K562 (cell line): Measurements from ENCODE around the gene SETD3. TPM values are rescaled to one million over a fixed set of nuclear protein-coding genes. Genes with fewer than 3 reads are reported as not detected.
A peak's percentile ranks its signal among the peaks of the same experiment; 100 is the strongest.

Source experiments
- ATAC-seq: fragments of 200-7000 bp; cut with Tn5 transposase; 3 replicates; pipeline ENCODE4 v1.9.1; 2020; ENCODE audit warnings: moderate library complexity
- BruUV-seq: library from RNA; stranded (reverse); fragments of 400-500 nt; replicated peaks from 2 replicates; lab custom pipeline; 2021; lab: Mats Ljungman, UMichigan
- CTCF ChIA-PET: fragments of 300-600 bp; formaldehyde crosslinking; extraction: SDS; loops from one replicate; lab custom pipeline; 2021; ENCODE audit warnings: low intra/inter-chr PET ratio; lab: Yijun Ruan, JAX
- POLR2A ChIA-PET: fragments of 300-600, 350-650 bp; sonication (Branson Sonifier 250); formaldehyde crosslinking; extraction: SDS; loops from one replicate; lab custom pipeline; 2021; ENCODE audit warnings: antibody characterized with exemption, inconsistent platforms; lab: Yijun Ruan, JAX
- DNase-seq, 4 experiments: peaks; one replicate each; pipeline versions ENCODE4 v3.0.0 to v3.0.0-alpha.2; 2011 to 2018; ENCODE audit warnings: low spot score in 3 of 4, mixed read lengths in 3 of 4; ENCODE audit errors: extremely low read depth in 1 of 4
- FAIRE-seq: peaks from 2 replicates; lab custom pipeline; 2011; peaks lifted over from hg19 to GRCh38; lab: Jason Lieb, UNC
- H2AFZ ChIP-seq: 2 replicates; pipeline ENCODE4 v1.6.0; 2011; ENCODE audit warnings: low read depth, low read length, control low read depth, inconsistent platforms
- H3K27ac ChIP-seq: fragments of 200-600 bp; 3 replicates; pipeline ENCODE4 v1.8.0; 2011; ENCODE audit warnings: low read depth, mild to moderate bottlenecking, control low read depth, inconsistent platforms, low read length, moderate library complexity, mixed read lengths; ENCODE audit errors: extremely low read depth
- H3K27me3 ChIP-seq, 2 experiments: fragments of 300-600 bp in 1 of 2; 2 replicates in 1 of 2; 3 replicates in 1 of 2; pipeline versions ENCODE4 v1.6.0 to v1.8.0; 2011; ENCODE audit warnings: inconsistent platforms in 2 of 2, low read length in 2 of 2, mild to moderate bottlenecking in 1 of 2, mixed read lengths in 1 of 2, moderate library complexity in 1 of 2; ENCODE audit not compliant: control insufficient read depth in 2 of 2, insufficient read depth in 2 of 2
- H3K36me3 ChIP-seq: fragments of 300-600 bp; 3 replicates; pipeline ENCODE4 v1.8.0; 2011; ENCODE audit warnings: mild to moderate bottlenecking, low read length, inconsistent platforms; ENCODE audit not compliant: control insufficient read depth, insufficient read depth
- H3K4me1 ChIP-seq, 2 experiments: fragments of 200-600 bp in 1 of 2; replicated peaks in 1 of 2; 2 replicates in 1 of 2; 3 replicates in 1 of 2; pipeline versions ENCODE4 v1.5.1 to v1.8.0; 2011; ENCODE audit warnings: inconsistent platforms in 2 of 2, low read length in 2 of 2, mild to moderate bottlenecking in 1 of 2, mixed read lengths in 1 of 2, moderate library complexity in 1 of 2; ENCODE audit not compliant: control insufficient read depth in 2 of 2, insufficient read depth in 2 of 2
- H3K4me2 ChIP-seq: 2 replicates; pipeline ENCODE4 v1.6.1; 2011; ENCODE audit warnings: low read length, control low read depth, inconsistent platforms, mixed read lengths; ENCODE audit not compliant: insufficient read depth
- H3K4me3 ChIP-seq: fragments of 200-600 bp; sonication (generic), shearing (Covaris generic); 2 replicates; pipeline ENCODE4 v1.5.1; 2016; ENCODE audit warnings: control low read depth, inconsistent platforms
- H3K79me2 ChIP-seq: fragments of 200-600 bp; 3 replicates; pipeline ENCODE4 v1.8.0; 2011; ENCODE audit warnings: low read length, inconsistent platforms; ENCODE audit not compliant: control insufficient read depth, insufficient read depth
- H3K9ac ChIP-seq, 2 experiments: 2 replicates each; pipeline versions ENCODE4 v1.6.0 to v1.6.1; 2011; ENCODE audit warnings: low read depth in 2 of 2, low read length in 2 of 2, control low read depth in 1 of 2, inconsistent platforms in 1 of 2, mild to moderate bottlenecking in 1 of 2, mixed read lengths in 1 of 2; ENCODE audit not compliant: insufficient read depth in 1 of 2
- H3K9me1 ChIP-seq: one replicate; pipeline ENCODE4 v1.6.0; 2011; ENCODE audit warnings: inconsistent platforms, mild to moderate bottlenecking, low read length, moderate library complexity; ENCODE audit not compliant: control insufficient read depth, insufficient read depth
- H3K9me3 ChIP-seq: replicated peaks from 2 replicates; pipeline ENCODE4 v1.5.1; 2011; ENCODE audit warnings: low read depth, low read length, inconsistent platforms; ENCODE audit not compliant: control insufficient read depth, insufficient read depth
- H4K20me1 ChIP-seq: replicated peaks from 2 replicates; pipeline ENCODE4 v1.6.1; 2011; ENCODE audit warnings: low read length, inconsistent platforms, mixed read lengths; ENCODE audit not compliant: control insufficient read depth, insufficient read depth
- ZBTB40 ChIP-seq, 2 experiments: fragments of 450-650 bp in 1 of 2; sonication (generic) in 1 of 2; formaldehyde crosslinking in 1 of 2; IDR thresholded peaks; 2 replicates each; pipeline versions ENCODE4 v1.7.1 to v1.9.0; 2016 to 2022; ENCODE audit warnings: inconsistent platforms in 1 of 2, mild to moderate bottlenecking in 1 of 2, missing genetic modification reagents in 1 of 2
- WGBS: fragments of 100-300 bp; shearing (Covaris generic); methylation state at CpG from one replicate; pipeline ENCODE4 v1.1.6; 2016; ENCODE audit warnings: low coverage, mixed read lengths; ENCODE audit not compliant: insufficient coverage; ENCODE audit errors: missing lambda C conversion rate; 5-methylcytosine and 5-hydroxymethylcytosine counted together
- in situ Hi-C: fragments of 300-500 bp; cut with MboI; formaldehyde crosslinking; loops from 4 replicates; pipeline ENCODE4 v1.15.0; 2018; ENCODE audit warnings: inconsistent platforms, mixed read lengths
- intact Hi-C: fragments of 100-400 bp; cut with micrococcal nuclease; formaldehyde crosslinking; loops from 2 replicates; pipeline ENCODE4 v1.14.2; 2022
- polyA plus RNA-seq, 8 experiments: library from polyadenylated mRNA; depleted of rRNA in 4 of 8; stranded (reverse) in 5 of 8; unstranded in 3 of 8; fragments of >200 nt; fragmentation: Nextera tagmentation in 2 of 8; fragmentation: Illumina TruSeq in 1 of 8; extraction: Ambion mirVana in 2 of 8; extraction: Trizol in 1 of 8; gene quantifications; 2 replicates each; pipeline versions ENCODE4 v1.2.1 to v1.2.3, GENCODE V29; 2011 to 2014; ENCODE audit warnings: inconsistent platforms in 1 of 8, missing spikeins in 1 of 8
- total RNA-seq, 7 experiments: library from RNA; depleted of rRNA in 6 of 7; stranded (reverse); fragments of >200 nt in 6 of 7; fragmentation: Illumina TruSeq in 2 of 7; extraction: Trizol in 2 of 7; gene quantifications; 2 replicates each; pipeline versions ENCODE4 v1.2.1 to v1.2.3, GENCODE V29; 2011 to 2021; ENCODE audit warnings: low replicate concordance in 1 of 7
- TF ChIP-seq, protein P1 (sequence below), 2 experiments: IDR thresholded peaks; 2 replicates each; pipeline ENCODE4 v1.6.1; 2011; ENCODE audit warnings: borderline replicate concordance in 1 of 2, control low read depth in 1 of 2, low read depth in 1 of 2, low read length in 1 of 2, mild to moderate bottlenecking in 1 of 2, mixed read lengths in 1 of 2, moderate library complexity in 1 of 2; ENCODE audit not compliant: insufficient read depth in 1 of 2, insufficient read length in 1 of 2, poor library complexity in 1 of 2, severe bottlenecking in 1 of 2; ENCODE audit errors: extremely low read depth in 1 of 2
- TF ChIP-seq, protein P2 (sequence below): fragments of 450-650 bp; formaldehyde crosslinking; IDR thresholded peaks from 2 replicates; pipeline ENCODE4 v1.4.0; 2020; ENCODE audit warnings: mild to moderate bottlenecking, moderate library complexity

Gene SETD3
- total and polyA plus RNA-seq, 9 of the 15 experiments (the other 6 are each of a cell fraction or from before 2014, with no cell fraction given): 8.5 to 35.9 (median 26.5) TPM

GRCh38 chr14:99524091-99524661 lies 43.5 kb upstream of the SETD3 start:
- 77% methylated on average over 7 of the region's 16 CpGs for WGBS
- Histone ChIP-seq H3K9me1 (no peaks in the 10 kb centered on the region), H3K27ac (no peak overlapping the region), H3K4me3 (no peak overlapping the region), H3K36me3 (no peaks in the 10 kb centered on the region), H3K27me3 (no peaks in the 10 kb centered on the region), H3K79me2 (no peaks in the 10 kb centered on the region), H2AFZ (no peak overlapping the region), H4K20me1 (no peaks in the 10 kb centered on the region; the same call in 1 of the 2 replicates), H3K9me3 (no peaks in the 10 kb centered on the region), H3K4me1 (peaks cover 11 to 48% of the 10 kb centered on the region in 2 experiments), H3K4me2 (no peak overlapping the region), H3K9ac (peak overlapping the region in 1 of 2 experiments; percentile 74; a peak in 1 of 4 replicates)
- DNase-seq (no peak), ATAC-seq (no peak), FAIRE-seq (no peak)
- POLR2A ChIA-PET: interaction anchor here (0.6 to 1.2 kb wide), 3 partner anchors 53 to 105 kb away, joined by 3 to 4 read pairs (median 3); no protein-coding TSS in a partner anchor
- no TSS peak for BruUV-seq
- CTCF ChIA-PET: no interaction called here
- TF ChIP-seq ZBTB40 (IDR thresholded peaks at IDR 0.05) (peak; percentile 61; the same call in 1 of the 2 replicates), ZBTB40 (CRISPR knock-in tag; IDR thresholded peaks at IDR 0.05) (no peak)
- TF ChIP-seq, protein P1, sequence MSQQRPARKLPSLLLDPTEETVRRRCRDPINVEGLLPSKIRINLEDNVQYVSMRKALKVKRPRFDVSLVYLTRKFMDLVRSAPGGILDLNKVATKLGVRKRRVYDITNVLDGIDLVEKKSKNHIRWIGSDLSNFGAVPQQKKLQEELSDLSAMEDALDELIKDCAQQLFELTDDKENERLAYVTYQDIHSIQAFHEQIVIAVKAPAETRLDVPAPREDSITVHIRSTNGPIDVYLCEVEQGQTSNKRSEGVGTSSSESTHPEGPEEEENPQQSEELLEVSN (IDR thresholded peaks at IDR 0.05; ENCODE audit: borderline replicate concordance in 1 of 2, extremely low read depth in 1 of 2, insufficient read depth in 1 of 2, insufficient read length in 1 of 2, low read depth in 1 of 2, low read length in 1 of 2, poor library complexity in 1 of 2, severe bottlenecking in 1 of 2): peak in 1 of 2 experiments; percentile 24
- TF ChIP-seq, protein P2, sequence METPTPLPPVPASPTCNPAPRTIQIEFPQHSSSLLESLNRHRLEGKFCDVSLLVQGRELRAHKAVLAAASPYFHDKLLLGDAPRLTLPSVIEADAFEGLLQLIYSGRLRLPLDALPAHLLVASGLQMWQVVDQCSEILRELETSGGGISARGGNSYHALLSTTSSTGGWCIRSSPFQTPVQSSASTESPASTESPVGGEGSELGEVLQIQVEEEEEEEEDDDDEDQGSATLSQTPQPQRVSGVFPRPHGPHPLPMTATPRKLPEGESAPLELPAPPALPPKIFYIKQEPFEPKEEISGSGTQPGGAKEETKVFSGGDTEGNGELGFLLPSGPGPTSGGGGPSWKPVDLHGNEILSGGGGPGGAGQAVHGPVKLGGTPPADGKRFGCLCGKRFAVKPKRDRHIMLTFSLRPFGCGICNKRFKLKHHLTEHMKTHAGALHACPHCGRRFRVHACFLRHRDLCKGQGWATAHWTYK (CRISPR knock-in tag): no peak
- intact Hi-C loops (no loop called here), in situ Hi-C loops (loop anchor here (10.0 kb wide), 1 partner anchor 361 kb away; no protein-coding TSS in a partner anchor)
